Measurements from ENCODE around the gene SLC25A53.

GRCh38 chrX:104165894-104166734 lies 9.3 kb upstream of the SLC25A53 start, which contains the start of gene FAM199X:
- no peak for TF ChIP-seq CTCF (IDR thresholded peaks at IDR 0.05)
- no peak for TF ChIP-seq POLR2A (IDR thresholded peaks at IDR 0.05)

Measured in lower leg skin (tissue), 3 donors.